Raji (cell line): ENCODE data around the gene AK5.

Experiments used
- POLR2A ChIP-seq: IDR thresholded peaks from 2 replicates; pipeline ENCODE4 v1.6.1; 2011; ENCODE audit warnings: low read depth, low read length, control low read depth; ENCODE audit not compliant: insufficient read depth

Gene AK5

DNA sequence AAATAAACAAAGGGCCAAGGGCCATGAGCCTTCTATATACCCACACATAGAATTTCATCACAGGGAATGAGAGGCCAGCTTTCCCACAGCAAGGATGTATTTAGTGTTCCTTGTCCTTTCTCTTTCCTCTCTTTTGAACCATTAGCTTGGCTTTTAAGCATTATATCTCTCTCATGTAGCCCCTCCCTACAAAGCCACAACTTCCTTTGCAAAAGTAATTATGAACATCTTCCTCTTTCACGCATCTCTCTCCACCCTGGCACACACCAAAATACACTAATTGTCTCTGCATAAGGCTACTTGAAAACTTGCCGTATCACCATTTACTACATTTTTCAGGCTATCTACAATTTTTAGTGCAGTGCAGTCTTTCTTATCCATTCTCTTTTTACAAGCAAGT lies 1.9 kb upstream of the AK5 start:
- no peak for TF ChIP-seq POLR2A

GRCh38 chr1:77280962-77281361 lies 857 bp upstream of the AK5 start:
- no peak for TF ChIP-seq POLR2A

DNA sequence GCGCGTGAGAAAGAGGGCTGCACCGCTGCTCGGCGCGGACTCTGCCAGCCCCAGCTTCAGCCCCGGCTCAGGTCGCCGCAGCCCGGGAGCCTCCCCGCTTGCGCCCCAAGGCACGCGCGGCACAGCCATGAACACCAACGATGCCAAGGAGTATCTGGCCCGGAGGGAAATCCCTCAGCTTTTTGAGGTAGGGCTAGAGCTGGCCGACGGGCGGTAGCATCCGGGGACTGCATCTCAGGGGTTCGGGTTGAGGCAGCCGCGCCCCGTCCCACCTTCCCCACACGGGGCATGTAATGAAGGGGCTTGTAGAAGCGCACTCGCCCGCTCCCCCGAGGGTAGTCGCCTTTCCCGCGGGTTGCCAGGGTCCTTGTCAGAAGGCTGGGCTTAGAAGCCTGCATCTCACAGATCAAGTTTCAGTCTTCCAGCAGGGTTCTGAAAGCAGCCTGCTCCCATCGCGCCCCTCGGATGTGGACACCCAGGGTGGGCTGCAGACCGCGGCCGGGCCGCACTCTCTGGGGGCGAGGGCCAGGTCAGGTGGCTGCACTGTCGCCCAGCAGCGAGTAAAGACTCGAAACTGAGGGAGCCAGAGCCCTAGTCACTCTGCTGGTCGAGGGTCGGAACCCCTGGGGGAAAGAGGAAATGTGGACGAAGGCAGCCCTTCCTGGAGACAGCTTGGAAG lies 507 bp downstream of the AK5 start:
- no peak for TF ChIP-seq POLR2A

- no peak for TF ChIP-seq POLR2A
Measured at GRCh38 chr1:77282866-77283539, 1.2 kb downstream of the AK5 start.

GRCh38 chr1:77283701-77284425 lies 2.0 kb downstream of the AK5 start:
- TF ChIP-seq POLR2A = no peak

DNA sequence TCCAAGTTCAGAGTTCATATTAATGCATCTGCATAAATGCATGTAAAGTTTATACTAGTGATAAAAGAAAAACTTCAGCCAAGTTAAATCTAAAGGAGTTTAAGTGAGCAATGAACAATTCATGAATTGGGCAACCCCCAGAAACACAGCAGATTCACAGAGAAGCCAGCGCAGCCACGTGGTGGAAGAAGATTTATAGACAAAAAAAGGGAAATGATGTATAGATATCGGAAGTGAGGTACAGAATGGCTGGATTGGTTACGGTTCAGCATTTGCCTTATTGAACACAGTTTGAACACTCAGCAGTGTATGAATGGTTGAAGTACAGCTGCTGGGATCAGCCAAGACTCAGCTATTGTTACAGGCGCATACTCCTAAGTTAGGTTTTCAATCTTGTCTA lies 5.7 kb downstream of the AK5 start:
- no peak for TF ChIP-seq POLR2A

- TF ChIP-seq POLR2A = no peak
Measured at GRCh38 chr1:77288275-77288674, 6.5 kb downstream of the AK5 start.

DNA sequence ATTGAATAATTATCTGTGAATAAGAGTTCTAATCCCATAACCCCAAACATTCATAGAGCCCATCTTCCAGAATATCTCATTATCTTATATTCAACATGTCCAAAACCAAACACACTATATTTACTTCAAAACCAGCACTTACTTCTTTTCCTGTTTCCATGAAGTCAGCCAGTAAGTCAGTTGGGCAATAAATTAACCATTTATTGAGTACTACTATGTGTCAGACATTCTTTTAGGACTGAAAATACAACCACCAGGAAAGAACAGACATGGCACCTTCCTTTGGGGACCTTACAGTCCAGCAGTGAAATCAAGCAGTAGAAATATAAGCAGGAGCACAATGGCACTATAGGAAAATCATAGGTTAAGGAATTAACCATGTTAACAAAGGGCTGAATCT lies 8.8 kb downstream of the AK5 start:
- no peak for TF ChIP-seq POLR2A

DNA sequence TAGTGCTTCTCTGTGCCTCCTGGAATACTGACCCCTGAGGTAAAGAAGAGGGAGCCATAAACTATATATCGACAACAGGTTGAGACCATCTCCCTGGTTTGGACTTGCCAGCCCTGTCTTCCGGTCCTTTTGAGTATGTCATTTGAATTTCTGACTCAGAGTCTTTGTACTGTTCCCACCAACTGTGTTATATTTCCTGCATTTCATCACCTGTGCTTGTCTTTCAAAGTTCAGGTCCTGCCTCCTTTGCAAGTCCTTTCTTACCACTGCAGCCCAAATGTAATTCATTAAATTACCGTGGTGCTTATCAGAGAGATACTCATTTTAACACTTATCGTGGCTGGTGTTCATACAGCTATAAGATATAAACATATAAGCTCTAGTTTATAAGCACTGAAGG lies 10.7 kb downstream of the AK5 start:
- no peak for TF ChIP-seq POLR2A

DNA sequence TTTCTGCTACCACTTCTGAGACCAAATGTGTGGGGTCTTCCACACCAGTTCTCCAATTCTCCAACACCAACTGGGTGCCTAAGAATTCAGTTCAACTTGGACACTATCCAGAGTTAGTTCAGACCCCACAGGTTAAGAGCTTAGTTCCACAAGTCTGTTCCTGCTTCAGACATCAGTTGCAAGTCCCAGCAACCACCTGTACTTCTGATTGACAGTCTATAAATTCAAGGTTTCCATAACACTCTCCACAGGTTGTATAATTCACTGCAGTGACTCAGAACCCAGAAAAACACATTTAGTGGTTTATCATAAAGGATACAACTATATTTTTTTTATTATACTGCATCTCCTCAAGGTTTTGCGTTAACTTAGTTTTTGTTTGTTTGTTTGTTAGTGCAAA lies 18.7 kb downstream of the AK5 start:
- no peak for TF ChIP-seq POLR2A

GRCh38 chr1:77303387-77303786 lies 21.6 kb downstream of the AK5 start:
- no peak for TF ChIP-seq POLR2A

- TF ChIP-seq POLR2A = no peak
Measured at GRCh38 chr1:77308889-77309621, 27.2 kb downstream of the AK5 start.

GRCh38 chr1:77310924-77311323 lies 29.1 kb downstream of the AK5 start:
- no peak for TF ChIP-seq POLR2A

GRCh38 chr1:77313491-77313890 lies 31.7 kb downstream of the AK5 start:
- no peak for TF ChIP-seq POLR2A

DNA sequence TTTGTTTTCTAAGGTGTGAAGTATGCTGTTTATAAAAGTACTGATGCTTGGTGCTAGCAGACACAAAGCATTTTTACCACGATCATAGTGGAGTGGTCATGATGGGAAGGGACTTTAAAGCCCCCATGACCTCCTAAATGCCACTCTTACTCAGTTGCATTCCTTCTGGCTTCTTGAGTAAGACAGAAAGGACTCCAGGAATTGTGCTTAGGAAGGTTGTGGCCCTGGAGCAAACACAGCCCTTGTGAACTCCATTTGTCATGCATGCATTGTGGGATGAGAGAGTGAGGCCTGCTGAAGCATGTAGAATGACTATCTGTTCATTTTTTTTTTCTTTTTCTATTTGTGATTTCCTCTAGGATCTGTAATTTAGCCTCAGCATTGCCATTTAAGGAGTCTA lies 34.2 kb downstream of the AK5 start:
- TF ChIP-seq POLR2A = no peak

DNA sequence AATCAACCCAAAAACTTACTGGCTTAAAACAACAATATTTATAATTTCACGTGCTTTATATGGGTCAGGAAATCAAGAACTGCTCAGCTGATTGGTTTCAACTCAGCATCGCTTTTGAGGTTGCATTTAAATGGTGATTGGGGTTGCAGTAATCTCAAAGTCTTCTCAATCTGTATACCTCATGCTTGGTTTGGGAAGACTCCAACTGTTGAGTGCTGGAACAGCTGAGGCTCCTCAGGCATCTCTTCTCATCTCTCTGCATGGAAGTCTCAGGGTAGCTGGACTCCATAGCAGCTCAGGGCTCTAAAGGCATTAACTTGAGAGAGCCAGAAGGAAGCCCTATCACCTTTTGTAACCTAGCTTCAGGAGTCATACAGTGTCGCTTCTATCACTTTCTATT lies 35.1 kb downstream of the AK5 start:
- TF ChIP-seq POLR2A = no peak

- no peak for TF ChIP-seq POLR2A
Measured at GRCh38 chr1:77319036-77319705, 37.4 kb downstream of the AK5 start.
